ENCODE measurements around the gene BUD31. TPM values are rescaled to one million over a fixed set of nuclear protein-coding genes. Genes with fewer than 3 reads are reported as not detected.

The BUD31 gene
- total and polyA plus RNA-seq, 2 experiments from 2014 or later: 77.1 to 247 TPM

DNA sequence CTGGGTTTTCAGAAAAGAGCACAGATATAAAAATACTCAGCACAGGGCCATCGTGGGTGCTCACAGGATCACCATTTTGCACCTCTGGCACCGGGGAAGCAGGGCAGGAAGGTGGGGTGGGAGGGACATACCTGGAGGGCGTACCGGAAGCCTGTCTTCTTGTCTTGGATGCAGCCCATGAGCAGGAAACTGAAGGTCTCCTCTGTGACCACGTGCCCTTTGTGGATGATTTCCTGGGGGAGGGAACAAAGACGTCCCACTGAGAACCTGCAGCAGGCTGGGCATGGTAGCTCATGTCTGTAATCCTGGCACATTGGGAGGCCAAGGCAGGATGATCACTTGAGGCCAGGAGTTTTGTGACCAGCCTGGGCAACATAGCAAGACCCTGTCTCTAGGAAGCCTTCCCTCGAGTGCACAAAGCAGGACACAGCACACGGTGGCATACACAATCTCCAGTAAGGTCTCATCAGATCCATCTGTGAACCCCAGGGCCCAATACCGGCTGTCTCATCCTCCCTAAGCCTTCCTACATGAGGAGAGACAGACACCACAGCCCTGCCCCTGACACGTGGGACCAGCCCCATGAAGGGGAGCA is 20.3 kb downstream of the BUD31 start:
- Histone ChIP-seq H3F3A (replicated peaks; ENCODE audit: low read depth) (no peaks in the 10 kb centered on the region), H2AFZ (no peak overlapping the region), H3K27me3 (ENCODE audit: insufficient read depth) (no peaks in the 10 kb centered on the region), H3K27ac (ENCODE audit: low read depth) (no peak overlapping the region), H3K79me2 (replicated peaks; ENCODE audit: insufficient read depth) (no peaks in the 10 kb centered on the region), H3K9me2 (ENCODE audit: insufficient read depth) (no peaks in the 10 kb centered on the region), H3K4me1 (ENCODE audit: insufficient read depth) (no peaks in the 10 kb centered on the region), H3K36me3 (ENCODE audit: insufficient read depth) (peaks cover 10% of the 10 kb centered on the region), H3K4me2 (no peak overlapping the region), H4K20me1 (replicated peaks; ENCODE audit: insufficient read depth) (no peaks in the 10 kb centered on the region; the same call in 1 of the 2 replicates), H3K4me3 (no peak overlapping the region)
- TF ChIP-seq NANOG (IDR thresholded peaks at IDR 0.05; ENCODE audit: borderline replicate concordance): no peak
- TF ChIP-seq, protein P1, sequence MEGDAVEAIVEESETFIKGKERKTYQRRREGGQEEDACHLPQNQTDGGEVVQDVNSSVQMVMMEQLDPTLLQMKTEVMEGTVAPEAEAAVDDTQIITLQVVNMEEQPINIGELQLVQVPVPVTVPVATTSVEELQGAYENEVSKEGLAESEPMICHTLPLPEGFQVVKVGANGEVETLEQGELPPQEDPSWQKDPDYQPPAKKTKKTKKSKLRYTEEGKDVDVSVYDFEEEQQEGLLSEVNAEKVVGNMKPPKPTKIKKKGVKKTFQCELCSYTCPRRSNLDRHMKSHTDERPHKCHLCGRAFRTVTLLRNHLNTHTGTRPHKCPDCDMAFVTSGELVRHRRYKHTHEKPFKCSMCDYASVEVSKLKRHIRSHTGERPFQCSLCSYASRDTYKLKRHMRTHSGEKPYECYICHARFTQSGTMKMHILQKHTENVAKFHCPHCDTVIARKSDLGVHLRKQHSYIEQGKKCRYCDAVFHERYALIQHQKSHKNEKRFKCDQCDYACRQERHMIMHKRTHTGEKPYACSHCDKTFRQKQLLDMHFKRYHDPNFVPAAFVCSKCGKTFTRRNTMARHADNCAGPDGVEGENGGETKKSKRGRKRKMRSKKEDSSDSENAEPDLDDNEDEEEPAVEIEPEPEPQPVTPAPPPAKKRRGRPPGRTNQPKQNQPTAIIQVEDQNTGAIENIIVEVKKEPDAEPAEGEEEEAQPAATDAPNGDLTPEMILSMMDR (conservative IDR thresholded peaks at IDR 0.05; ENCODE audit: low read depth in 2 of 2): no peak
- no peak for TF ChIP-seq CREB1 (CRISPR knock-in tag; IDR thresholded peaks at IDR 0.05; ENCODE audit: low read depth)
- no peak for TF ChIP-seq STAT1 (IDR thresholded peaks at IDR 0.05; ENCODE audit: unreplicated experiment)
- TF ChIP-seq JUNB (IDR thresholded peaks at IDR 0.05; ENCODE audit: unreplicated experiment): no peak
- TF ChIP-seq EZH2phosphoT487 (IDR thresholded peaks at IDR 0.05; ENCODE audit: unreplicated experiment): no peak
- TF ChIP-seq, protein P2, sequence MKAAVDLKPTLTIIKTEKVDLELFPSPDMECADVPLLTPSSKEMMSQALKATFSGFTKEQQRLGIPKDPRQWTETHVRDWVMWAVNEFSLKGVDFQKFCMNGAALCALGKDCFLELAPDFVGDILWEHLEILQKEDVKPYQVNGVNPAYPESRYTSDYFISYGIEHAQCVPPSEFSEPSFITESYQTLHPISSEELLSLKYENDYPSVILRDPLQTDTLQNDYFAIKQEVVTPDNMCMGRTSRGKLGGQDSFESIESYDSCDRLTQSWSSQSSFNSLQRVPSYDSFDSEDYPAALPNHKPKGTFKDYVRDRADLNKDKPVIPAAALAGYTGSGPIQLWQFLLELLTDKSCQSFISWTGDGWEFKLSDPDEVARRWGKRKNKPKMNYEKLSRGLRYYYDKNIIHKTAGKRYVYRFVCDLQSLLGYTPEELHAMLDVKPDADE (IDR thresholded peaks at IDR 0.05): no peak
- TF ChIP-seq, protein P3, sequence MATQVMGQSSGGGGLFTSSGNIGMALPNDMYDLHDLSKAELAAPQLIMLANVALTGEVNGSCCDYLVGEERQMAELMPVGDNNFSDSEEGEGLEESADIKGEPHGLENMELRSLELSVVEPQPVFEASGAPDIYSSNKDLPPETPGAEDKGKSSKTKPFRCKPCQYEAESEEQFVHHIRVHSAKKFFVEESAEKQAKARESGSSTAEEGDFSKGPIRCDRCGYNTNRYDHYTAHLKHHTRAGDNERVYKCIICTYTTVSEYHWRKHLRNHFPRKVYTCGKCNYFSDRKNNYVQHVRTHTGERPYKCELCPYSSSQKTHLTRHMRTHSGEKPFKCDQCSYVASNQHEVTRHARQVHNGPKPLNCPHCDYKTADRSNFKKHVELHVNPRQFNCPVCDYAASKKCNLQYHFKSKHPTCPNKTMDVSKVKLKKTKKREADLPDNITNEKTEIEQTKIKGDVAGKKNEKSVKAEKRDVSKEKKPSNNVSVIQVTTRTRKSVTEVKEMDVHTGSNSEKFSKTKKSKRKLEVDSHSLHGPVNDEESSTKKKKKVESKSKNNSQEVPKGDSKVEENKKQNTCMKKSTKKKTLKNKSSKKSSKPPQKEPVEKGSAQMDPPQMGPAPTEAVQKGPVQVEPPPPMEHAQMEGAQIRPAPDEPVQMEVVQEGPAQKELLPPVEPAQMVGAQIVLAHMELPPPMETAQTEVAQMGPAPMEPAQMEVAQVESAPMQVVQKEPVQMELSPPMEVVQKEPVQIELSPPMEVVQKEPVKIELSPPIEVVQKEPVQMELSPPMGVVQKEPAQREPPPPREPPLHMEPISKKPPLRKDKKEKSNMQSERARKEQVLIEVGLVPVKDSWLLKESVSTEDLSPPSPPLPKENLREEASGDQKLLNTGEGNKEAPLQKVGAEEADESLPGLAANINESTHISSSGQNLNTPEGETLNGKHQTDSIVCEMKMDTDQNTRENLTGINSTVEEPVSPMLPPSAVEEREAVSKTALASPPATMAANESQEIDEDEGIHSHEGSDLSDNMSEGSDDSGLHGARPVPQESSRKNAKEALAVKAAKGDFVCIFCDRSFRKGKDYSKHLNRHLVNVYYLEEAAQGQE (IDR thresholded peaks at IDR 0.05; ENCODE audit: unreplicated experiment): no peak
- TF ChIP-seq, protein P4, sequence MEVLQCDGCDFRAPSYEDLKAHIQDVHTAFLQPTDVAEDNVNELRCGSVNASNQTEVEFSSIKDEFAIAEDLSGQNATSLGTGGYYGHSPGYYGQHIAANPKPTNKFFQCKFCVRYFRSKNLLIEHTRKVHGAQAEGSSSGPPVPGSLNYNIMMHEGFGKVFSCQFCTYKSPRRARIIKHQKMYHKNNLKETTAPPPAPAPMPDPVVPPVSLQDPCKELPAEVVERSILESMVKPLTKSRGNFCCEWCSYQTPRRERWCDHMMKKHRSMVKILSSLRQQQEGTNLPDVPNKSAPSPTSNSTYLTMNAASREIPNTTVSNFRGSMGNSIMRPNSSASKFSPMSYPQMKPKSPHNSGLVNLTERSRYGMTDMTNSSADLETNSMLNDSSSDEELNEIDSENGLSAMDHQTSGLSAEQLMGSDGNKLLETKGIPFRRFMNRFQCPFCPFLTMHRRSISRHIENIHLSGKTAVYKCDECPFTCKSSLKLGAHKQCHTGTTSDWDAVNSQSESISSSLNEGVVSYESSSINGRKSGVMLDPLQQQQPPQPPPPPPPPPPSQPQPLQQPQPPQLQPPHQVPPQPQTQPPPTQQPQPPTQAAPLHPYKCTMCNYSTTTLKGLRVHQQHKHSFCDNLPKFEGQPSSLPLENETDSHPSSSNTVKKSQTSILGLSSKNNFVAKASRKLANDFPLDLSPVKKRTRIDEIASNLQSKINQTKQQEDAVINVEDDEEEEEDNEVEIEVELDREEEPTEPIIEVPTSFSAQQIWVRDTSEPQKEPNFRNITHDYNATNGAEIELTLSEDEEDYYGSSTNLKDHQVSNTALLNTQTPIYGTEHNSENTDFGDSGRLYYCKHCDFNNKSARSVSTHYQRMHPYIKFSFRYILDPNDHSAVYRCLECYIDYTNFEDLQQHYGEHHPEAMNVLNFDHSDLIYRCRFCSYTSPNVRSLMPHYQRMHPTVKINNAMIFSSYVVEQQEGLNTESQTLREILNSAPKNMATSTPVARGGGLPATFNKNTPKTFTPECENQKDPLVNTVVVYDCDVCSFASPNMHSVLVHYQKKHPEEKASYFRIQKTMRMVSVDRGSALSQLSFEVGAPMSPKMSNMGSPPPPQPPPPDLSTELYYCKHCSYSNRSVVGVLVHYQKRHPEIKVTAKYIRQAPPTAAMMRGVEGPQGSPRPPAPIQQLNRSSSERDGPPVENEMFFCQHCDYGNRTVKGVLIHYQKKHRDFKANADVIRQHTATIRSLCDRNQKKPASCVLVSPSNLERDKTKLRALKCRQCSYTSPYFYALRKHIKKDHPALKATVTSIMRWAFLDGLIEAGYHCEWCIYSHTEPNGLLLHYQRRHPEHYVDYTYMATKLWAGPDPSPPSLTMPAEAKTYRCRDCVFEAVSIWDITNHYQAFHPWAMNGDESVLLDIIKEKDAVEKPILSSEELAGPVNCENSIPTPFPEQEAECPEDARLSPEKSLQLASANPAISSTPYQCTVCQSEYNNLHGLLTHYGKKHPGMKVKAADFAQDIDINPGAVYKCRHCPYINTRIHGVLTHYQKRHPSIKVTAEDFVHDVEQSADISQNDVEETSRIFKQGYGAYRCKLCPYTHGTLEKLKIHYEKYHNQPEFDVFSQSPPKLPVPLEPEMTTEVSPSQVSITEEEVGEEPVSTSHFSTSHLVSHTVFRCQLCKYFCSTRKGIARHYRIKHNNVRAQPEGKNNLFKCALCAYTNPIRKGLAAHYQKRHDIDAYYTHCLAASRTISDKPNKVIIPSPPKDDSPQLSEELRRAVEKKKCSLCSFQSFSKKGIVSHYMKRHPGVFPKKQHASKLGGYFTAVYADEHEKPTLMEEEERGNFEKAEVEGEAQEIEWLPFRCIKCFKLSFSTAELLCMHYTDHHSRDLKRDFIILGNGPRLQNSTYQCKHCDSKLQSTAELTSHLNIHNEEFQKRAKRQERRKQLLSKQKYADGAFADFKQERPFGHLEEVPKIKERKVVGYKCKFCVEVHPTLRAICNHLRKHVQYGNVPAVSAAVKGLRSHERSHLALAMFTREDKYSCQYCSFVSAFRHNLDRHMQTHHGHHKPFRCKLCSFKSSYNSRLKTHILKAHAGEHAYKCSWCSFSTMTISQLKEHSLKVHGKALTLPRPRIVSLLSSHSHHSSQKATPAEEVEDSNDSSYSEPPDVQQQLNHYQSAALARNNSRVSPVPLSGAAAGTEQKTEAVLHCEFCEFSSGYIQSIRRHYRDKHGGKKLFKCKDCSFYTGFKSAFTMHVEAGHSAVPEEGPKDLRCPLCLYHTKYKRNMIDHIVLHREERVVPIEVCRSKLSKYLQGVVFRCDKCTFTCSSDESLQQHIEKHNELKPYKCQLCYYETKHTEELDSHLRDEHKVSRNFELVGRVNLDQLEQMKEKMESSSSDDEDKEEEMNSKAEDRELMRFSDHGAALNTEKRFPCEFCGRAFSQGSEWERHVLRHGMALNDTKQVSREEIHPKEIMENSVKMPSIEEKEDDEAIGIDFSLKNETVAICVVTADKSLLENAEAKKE (CRISPR knock-in tag; IDR thresholded peaks at IDR 0.05): no peak
- TF ChIP-seq POLR2AphosphoS5 (IDR thresholded peaks at IDR 0.05; ENCODE audit: low read depth): no peak
- no peak for TF ChIP-seq EZH2 (IDR thresholded peaks at IDR 0.05; ENCODE audit: low read depth, unreplicated experiment)
- no peak for TF ChIP-seq ZNF114 (CRISPR knock-in tag; IDR thresholded peaks at IDR 0.05)
- no peak for TF ChIP-seq ZNF331 (CRISPR knock-in tag; IDR thresholded peaks at IDR 0.05; ENCODE audit: low read depth)
- ATAC-seq (no peak), DNase-seq (ENCODE audit: low spot score) (no peak)
- Mint-ChIP-seq H3K4me3 (no peak overlapping the region), H3K27ac (no peak overlapping the region), H3K4me1 (no peaks in the 10 kb centered on the region), H3K36me3 (ENCODE audit: low read depth) (peaks cover 75% of the 10 kb centered on the region), H3K9me3 (peaks cover 2% of the 10 kb centered on the region; the same call in 1 of the 3 replicates), H3K27me3 (ENCODE audit: insufficient read depth, low read depth, poor library complexity) (peaks cover 2% of the 10 kb centered on the region)
